ENCODE data around the gene ELOB. TPM values are rescaled to one million over a fixed set of nuclear protein-coding genes. Genes with fewer than 3 reads are reported as not detected.

The ELOB gene
- total and polyA plus RNA-seq, 3 donors from 2014 or later, result 377 to 582 (median 381) TPM

DNA sequence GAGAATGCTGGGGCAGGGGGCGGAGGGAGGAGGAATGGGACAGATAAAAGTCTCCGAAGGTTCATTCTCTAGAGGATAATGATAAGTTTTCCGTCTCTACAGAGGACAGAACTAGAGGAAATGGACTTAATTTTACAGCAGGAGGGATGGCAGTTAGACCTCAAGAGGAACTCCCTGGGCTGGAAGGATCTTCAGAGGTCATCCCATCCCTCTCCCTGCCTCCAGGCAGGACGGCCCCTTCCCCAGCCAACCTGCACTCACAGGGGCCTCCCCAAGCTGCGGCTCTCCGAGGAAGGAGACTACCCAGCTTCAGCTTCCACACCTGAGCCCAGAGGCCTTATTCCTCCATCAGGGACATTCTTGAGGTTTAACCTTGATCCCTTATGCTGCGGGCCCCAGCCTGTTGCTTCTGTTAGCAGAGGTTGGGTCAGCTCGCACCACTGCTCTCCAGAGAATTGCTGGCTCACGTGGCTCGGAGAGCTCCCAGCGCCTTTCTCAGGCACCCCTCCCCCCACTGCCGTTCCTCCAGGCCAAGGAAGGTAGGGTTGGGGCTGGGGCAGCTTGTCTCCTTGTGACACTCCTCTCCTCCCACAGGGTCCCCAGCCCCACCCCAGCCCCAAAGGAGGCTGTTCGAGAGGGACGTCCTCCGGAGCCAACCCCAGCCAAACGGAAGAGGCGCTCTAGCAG, 8.5 kb downstream of the ELOB start:
- Histone ChIP-seq H3K36me3 (ENCODE audit: low read depth, missing control alignments) (no peaks in the 10 kb centered on the region), H3K9me3 (no peaks in the 10 kb centered on the region), H3K4me3 (no peak overlapping the region), H3K27ac (peak overlapping the region; percentile 31 to 48), H3K27me3 (no peaks in the 10 kb centered on the region), H3K4me1 (peaks cover 39% of the 10 kb centered on the region)
- WGBS, 2 donors, result 56 to 61% methylated on average over 14 to 17 of the region's 17 CpGs
- TF ChIP-seq POLR2A (IDR thresholded peaks at IDR 0.05), result no peak
- TF ChIP-seq, protein P1, sequence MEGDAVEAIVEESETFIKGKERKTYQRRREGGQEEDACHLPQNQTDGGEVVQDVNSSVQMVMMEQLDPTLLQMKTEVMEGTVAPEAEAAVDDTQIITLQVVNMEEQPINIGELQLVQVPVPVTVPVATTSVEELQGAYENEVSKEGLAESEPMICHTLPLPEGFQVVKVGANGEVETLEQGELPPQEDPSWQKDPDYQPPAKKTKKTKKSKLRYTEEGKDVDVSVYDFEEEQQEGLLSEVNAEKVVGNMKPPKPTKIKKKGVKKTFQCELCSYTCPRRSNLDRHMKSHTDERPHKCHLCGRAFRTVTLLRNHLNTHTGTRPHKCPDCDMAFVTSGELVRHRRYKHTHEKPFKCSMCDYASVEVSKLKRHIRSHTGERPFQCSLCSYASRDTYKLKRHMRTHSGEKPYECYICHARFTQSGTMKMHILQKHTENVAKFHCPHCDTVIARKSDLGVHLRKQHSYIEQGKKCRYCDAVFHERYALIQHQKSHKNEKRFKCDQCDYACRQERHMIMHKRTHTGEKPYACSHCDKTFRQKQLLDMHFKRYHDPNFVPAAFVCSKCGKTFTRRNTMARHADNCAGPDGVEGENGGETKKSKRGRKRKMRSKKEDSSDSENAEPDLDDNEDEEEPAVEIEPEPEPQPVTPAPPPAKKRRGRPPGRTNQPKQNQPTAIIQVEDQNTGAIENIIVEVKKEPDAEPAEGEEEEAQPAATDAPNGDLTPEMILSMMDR (IDR thresholded peaks at IDR 0.05), result no peak
- DNase-seq, result no peak
- intact Hi-C loops (cut with DNase I; ENCODE audit: low total_unique reads), result no loop called here

DNA sequence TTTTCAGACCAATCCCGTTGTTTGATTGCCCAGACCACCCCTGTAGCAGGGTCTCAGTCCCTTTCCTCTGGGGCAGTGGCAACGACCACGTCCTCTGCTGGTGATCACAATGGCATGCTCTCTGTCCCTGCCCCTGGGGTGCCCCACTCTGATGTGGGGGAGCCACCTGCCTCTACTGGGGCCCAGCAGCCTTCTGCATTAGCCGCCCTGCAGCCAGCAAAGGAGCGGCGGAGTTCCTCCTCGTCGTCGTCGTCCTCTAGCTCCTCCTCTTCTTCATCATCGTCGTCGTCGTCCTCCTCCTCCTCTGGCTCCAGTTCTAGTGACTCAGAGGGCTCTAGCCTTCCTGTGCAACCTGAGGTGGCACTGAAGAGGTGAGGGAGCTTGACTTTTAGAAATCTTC, 9.2 kb downstream of the ELOB start:
- Histone ChIP-seq H3K4me3 (no peak overlapping the region), H3K4me1 (peaks cover 39% of the 10 kb centered on the region), H3K36me3 (ENCODE audit: low read depth, missing control alignments) (no peaks in the 10 kb centered on the region), H3K27ac (peak overlapping the region in 1 of 2 donors; percentile 48), H3K27me3 (no peaks in the 10 kb centered on the region), H3K9me3 (no peaks in the 10 kb centered on the region)
- no peak for DNase-seq
- intact Hi-C loops (cut with DNase I; ENCODE audit: low total_unique reads), result no loop called here
- WGBS, 2 donors, result 66 to 74% methylated on average over 12 to 14 of the region's 14 CpGs
- TF ChIP-seq, protein P1 (IDR thresholded peaks at IDR 0.05), result no peak
- no peak for TF ChIP-seq POLR2A (IDR thresholded peaks at IDR 0.05)

DNA sequence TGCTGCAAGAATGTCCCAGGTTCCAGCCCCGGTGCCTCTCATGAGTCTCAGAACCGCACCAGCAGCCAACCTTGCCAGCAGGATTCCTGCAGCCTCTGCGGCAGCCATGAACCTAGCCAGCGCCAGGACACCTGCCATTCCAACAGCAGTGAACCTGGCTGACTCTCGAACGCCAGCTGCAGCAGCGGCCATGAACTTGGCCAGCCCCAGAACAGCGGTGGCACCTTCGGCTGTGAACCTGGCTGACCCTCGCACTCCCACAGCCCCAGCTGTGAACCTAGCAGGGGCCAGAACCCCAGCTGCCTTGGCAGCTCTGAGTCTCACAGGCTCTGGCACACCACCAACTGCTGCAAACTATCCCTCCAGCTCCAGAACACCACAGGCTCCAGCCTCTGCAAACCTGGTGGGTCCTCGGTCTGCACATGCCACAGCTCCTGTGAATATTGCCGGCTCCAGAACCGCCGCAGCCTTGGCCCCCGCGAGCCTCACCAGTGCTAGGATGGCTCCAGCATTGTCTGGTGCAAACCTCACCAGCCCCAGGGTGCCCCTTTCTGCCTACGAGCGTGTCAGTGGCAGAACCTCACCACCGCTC, 9.8 kb downstream of the ELOB start:
- WGBS, 2 donors, result 66 to 83% methylated on average over 11 to 19 of the region's 19 CpGs

DNA sequence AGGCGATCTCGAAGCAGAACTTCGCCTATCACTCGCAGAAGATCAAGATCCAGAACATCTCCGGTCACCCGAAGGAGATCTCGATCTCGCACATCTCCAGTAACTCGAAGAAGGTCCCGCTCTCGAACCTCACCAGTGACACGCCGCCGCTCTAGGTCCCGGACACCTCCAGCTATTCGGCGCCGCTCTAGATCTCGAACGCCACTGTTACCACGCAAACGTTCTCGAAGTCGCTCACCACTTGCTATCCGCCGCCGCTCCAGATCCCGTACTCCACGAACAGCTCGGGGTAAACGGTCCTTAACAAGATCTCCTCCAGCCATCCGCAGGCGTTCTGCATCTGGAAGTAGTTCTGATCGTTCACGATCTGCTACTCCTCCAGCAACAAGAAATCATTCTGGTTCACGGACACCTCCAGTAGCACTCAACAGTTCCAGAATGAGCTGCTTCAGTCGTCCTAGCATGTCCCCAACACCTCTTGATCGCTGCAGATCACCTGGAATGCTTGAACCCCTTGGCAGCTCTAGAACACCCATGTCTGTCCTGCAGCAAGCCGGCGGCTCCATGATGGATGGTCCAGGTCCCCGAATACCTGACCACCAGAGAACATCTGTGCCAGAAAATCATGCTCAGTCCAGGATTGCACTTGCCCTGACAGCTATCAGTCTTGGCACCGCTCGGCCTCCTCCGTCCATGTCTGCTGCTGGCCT, 10.5 kb downstream of the ELOB start:
- intact Hi-C loops (cut with DNase I; ENCODE audit: low total_unique reads), result no loop called here
- H3K36me3 ChIP-seq (ENCODE audit: low read depth, missing control alignments), result peaks cover 3% of the 10 kb centered on the region
- H3K9me3 ChIP-seq, result no peaks in the 10 kb centered on the region
- no peak overlapping the region for H3K27ac ChIP-seq
- TF ChIP-seq POLR2A (IDR thresholded peaks at IDR 0.05), result no peak
- TF ChIP-seq, protein P1 (IDR thresholded peaks at IDR 0.05), result no peak
- 93 to 94% methylated on average over 44 of the region's 44 CpGs for WGBS, 2 donors
- H3K27me3 ChIP-seq, result no peaks in the 10 kb centered on the region
- DNase-seq, result no peak
- H3K4me1 ChIP-seq, result peaks cover 39% of the 10 kb centered on the region
- no peak overlapping the region for H3K4me3 ChIP-seq

More for the DNA sequence above, 9.8 kb downstream of the ELOB start:
- Histone ChIP-seq H3K4me1 (peaks cover 39% of the 10 kb centered on the region), H3K27me3 (no peaks in the 10 kb centered on the region), H3K27ac (no peak overlapping the region), H3K9me3 (no peaks in the 10 kb centered on the region), H3K36me3 (ENCODE audit: low read depth, missing control alignments) (no peaks in the 10 kb centered on the region), H3K4me3 (no peak overlapping the region)
- intact Hi-C loops (cut with DNase I; ENCODE audit: low total_unique reads), result no loop called here
- peak; percentile 38 for DNase-seq
- TF ChIP-seq, protein P1 (IDR thresholded peaks at IDR 0.05), result no peak
- TF ChIP-seq POLR2A (IDR thresholded peaks at IDR 0.05), result no peak

Data from testis (tissue), 3 donors.